SK-N-SH (cell line): ENCODE measurements around the gene APOBEC3H. TPM values are rescaled to one million over a fixed set of nuclear protein-coding genes. Genes with fewer than 3 reads are reported as not detected.

ENCODE experiments used
- CTCF ChIA-PET: fragments of 300-600, 350-600 bp; formaldehyde crosslinking; extraction: SDS; loops from one replicate; lab custom pipeline; 2021; lab: Yijun Ruan, JAX
- POLR2A ChIA-PET: fragments of 350-600 bp; sonication (Branson Sonifier 250); formaldehyde crosslinking; extraction: SDS; loops from one replicate; lab custom pipeline; 2020; ENCODE audit warnings: antibody characterized with exemption, inconsistent platforms; lab: Yijun Ruan, JAX
- DNase-seq: peaks from one replicate; pipeline ENCODE4 v3.0.0; 2012
- H2AFZ ChIP-seq: fragments of 200-600 bp; sonication (generic); 2 replicates; pipeline ENCODE4 v1.8.1; 2016; ENCODE audit warnings: antibody characterized with exemption, mild to moderate bottlenecking, low read depth
- H3F3A ChIP-seq: fragments of 200-600 bp; sonication (generic); replicated peaks from 2 replicates; pipeline ENCODE3; 2016; ENCODE audit warnings: antibody characterized with exemption, mild to moderate bottlenecking; ENCODE audit not compliant: insufficient read depth
- H3K27ac ChIP-seq, 2 experiments: fragments of 200-500 bp in 1 of 2; fragments of 200-600 bp in 1 of 2; sonication (Bioruptor generic) in 1 of 2; sonication (generic), shearing (Covaris generic) in 1 of 2; 2 replicates each; pipeline versions ENCODE4 v1.5.1 to v1.6.1; 2014 to 2016; ENCODE audit warnings: low read depth in 2 of 2, inconsistent platforms in 1 of 2, low read length in 1 of 2, mild to moderate bottlenecking in 1 of 2, mixed read lengths in 1 of 2
- H3K27me3 ChIP-seq: fragments of 200-600 bp; sonication (generic), shearing (Covaris generic); 2 replicates; pipeline ENCODE4 v1.6.1; 2016; ENCODE audit warnings: mixed run types; ENCODE audit not compliant: insufficient read depth
- H3K36me3 ChIP-seq, 2 experiments: fragments of 200-500 bp in 1 of 2; fragments of 200-600 bp in 1 of 2; sonication (Bioruptor generic) in 1 of 2; sonication (generic) in 1 of 2; replicated peaks in 1 of 2; 2 replicates each; pipeline versions ENCODE3 to v1.5.1; 2014 to 2016; ENCODE audit warnings: low read length in 1 of 2, mild to moderate bottlenecking in 1 of 2; ENCODE audit not compliant: insufficient read depth in 2 of 2, control insufficient read depth in 1 of 2
- H3K4me1 ChIP-seq, 2 experiments: fragments of 200-500 bp in 1 of 2; fragments of 200-600 bp in 1 of 2; sonication (Bioruptor generic) in 1 of 2; sonication (generic), shearing (Covaris generic) in 1 of 2; 2 replicates each; pipeline versions ENCODE4 v1.5.1 to v1.6.1; 2014 to 2016; ENCODE audit warnings: low read depth in 1 of 2, low read length in 1 of 2, mixed run types in 1 of 2; ENCODE audit not compliant: insufficient read depth in 2 of 2, control insufficient read depth in 1 of 2
- H3K4me2 ChIP-seq: fragments of 200-600 bp; sonication (generic), shearing (Covaris generic); 2 replicates; pipeline ENCODE4 v1.6.1; 2017; ENCODE audit warnings: mixed run types
- H3K4me3 ChIP-seq, 2 experiments: fragments of 200-500 bp in 1 of 2; fragments of 200-600 bp in 1 of 2; sonication (Bioruptor generic) in 1 of 2; sonication (generic), shearing (Covaris generic) in 1 of 2; 2 replicates each; pipeline versions ENCODE4 v1.5.1 to v1.8.1; 2014 to 2016; ENCODE audit warnings: low read depth in 2 of 2, inconsistent platforms in 1 of 2, low read length in 1 of 2, mild to moderate bottlenecking in 1 of 2, mixed read lengths in 1 of 2, moderate library complexity in 1 of 2
- H3K79me2 ChIP-seq: fragments of 200-600 bp; sonication (generic); 2 replicates; pipeline ENCODE4 v1.8.1; 2017; ENCODE audit warnings: mild to moderate bottlenecking; ENCODE audit not compliant: insufficient read depth
- H3K9ac ChIP-seq: fragments of 200-600 bp; sonication (generic); 2 replicates; pipeline ENCODE4 v1.6.1; 2017; ENCODE audit warnings: mixed run types
- H3K9me2 ChIP-seq: fragments of 200-600 bp; sonication (generic); 2 replicates; pipeline ENCODE4 v1.6.1; 2017; ENCODE audit warnings: mixed run types
- H3K9me3 ChIP-seq: fragments of 200-600 bp; sonication (generic); 2 replicates; pipeline ENCODE4 v1.6.1; 2017; ENCODE audit warnings: mixed run types, mild to moderate bottlenecking, moderate library complexity
- H4K20me1 ChIP-seq: fragments of 200-600 bp; sonication (generic); 2 replicates; pipeline ENCODE4 v1.6.1; 2017; ENCODE audit warnings: mild to moderate bottlenecking, mixed run types; ENCODE audit not compliant: insufficient read depth
- ELF1 ChIP-seq: IDR thresholded peaks from 2 replicates; pipeline ENCODE4 v1.4.0; 2012
- EP300 ChIP-seq, 2 experiments: IDR thresholded peaks; 2 replicates each; pipeline versions ENCODE4 v1.4.0 to v1.6.1; 2012; ENCODE audit warnings: borderline replicate concordance in 1 of 2, low read depth in 1 of 2, low read length in 1 of 2
- FOSL2 ChIP-seq: IDR thresholded peaks from 2 replicates; pipeline ENCODE4 v1.4.0; 2012; ENCODE audit warnings: low read depth, mild to moderate bottlenecking, moderate library complexity, borderline replicate concordance
- FOXJ3 ChIP-seq: sonication (generic); formaldehyde crosslinking; IDR thresholded peaks from 2 replicates; pipeline ENCODE4 v1.5.1; 2020; ENCODE audit warnings: mild to moderate bottlenecking, missing genetic modification reagents
- GABPA ChIP-seq: IDR thresholded peaks from 2 replicates; pipeline ENCODE4 v1.4.0; 2012; ENCODE audit warnings: low read depth, mild to moderate bottlenecking
- JUND ChIP-seq: IDR thresholded peaks from 2 replicates; pipeline ENCODE4 v1.4.0; 2012
- NFIC ChIP-seq: IDR thresholded peaks from 2 replicates; pipeline ENCODE4 v1.4.0; 2012; ENCODE audit warnings: borderline replicate concordance
- POLR2AphosphoS5 ChIP-seq: IDR thresholded peaks from 2 replicates; pipeline ENCODE4 v1.6.1; 2012; ENCODE audit warnings: low read depth, low read length
- RAD21 ChIP-seq: IDR thresholded peaks from 2 replicates; pipeline ENCODE4 v1.6.1; 2012; ENCODE audit warnings: mild to moderate bottlenecking, low read length
- RCOR1 ChIP-seq: fragments of 150-350 bp; IDR thresholded peaks from 2 replicates; pipeline ENCODE4 v1.6.1; 2017; ENCODE audit warnings: antibody characterized with exemption, low read length
- RXRA ChIP-seq: IDR thresholded peaks from 2 replicates; pipeline ENCODE4 v1.4.0; 2012; ENCODE audit warnings: low read depth, mild to moderate bottlenecking, borderline replicate concordance
- SIN3A ChIP-seq: IDR thresholded peaks from 2 replicates; pipeline ENCODE4 v1.6.1; 2012; ENCODE audit warnings: low read depth, mild to moderate bottlenecking, low read length, moderate library complexity, borderline replicate concordance
- SMC3 ChIP-seq: IDR thresholded peaks from 2 replicates; pipeline ENCODE4 v1.6.1; 2012; ENCODE audit warnings: low read depth, low read length, improper control_type of control experiment
- TAF1 ChIP-seq: IDR thresholded peaks from 2 replicates; pipeline ENCODE4 v1.6.1; 2012; ENCODE audit warnings: low read depth, mild to moderate bottlenecking, low read length, moderate library complexity, borderline replicate concordance
- TCF12 ChIP-seq: IDR thresholded peaks from 2 replicates; pipeline ENCODE4 v1.4.0; 2012
- YY1 ChIP-seq: IDR thresholded peaks from 2 replicates; pipeline ENCODE4 v1.4.0; 2012; ENCODE audit warnings: low read depth, mild to moderate bottlenecking
- WGBS: methylation state at CpG from one replicate; pipeline ENCODE4 v1.1.6; 2017; ENCODE audit warnings: low lambda C conversion rate; 5-methylcytosine and 5-hydroxymethylcytosine counted together
- polyA plus RNA-seq, 3 experiments: library from polyadenylated mRNA; depleted of rRNA; stranded (reverse); fragments of >200 nt; gene quantifications; 2 replicates each; pipeline ENCODE4 v1.2.3, GENCODE V29; 2012
- TF ChIP-seq, protein P1 (sequence below): IDR thresholded peaks from 2 replicates; pipeline ENCODE4 v1.4.0; 2012; ENCODE audit warnings: low read depth
- TF ChIP-seq, protein P2 (sequence below): IDR thresholded peaks from 2 replicates; pipeline ENCODE4; 2012
- TF ChIP-seq, protein P3 (sequence below): fragments of 150-350 bp; IDR thresholded peaks from 2 replicates; pipeline ENCODE4 v1.6.1; 2016; ENCODE audit warnings: mild to moderate bottlenecking, low read depth, low read length

APOBEC3H gene
- polyA plus RNA-seq, 1 of the 3 experiments (the other 2 are of a cell fraction) = 0.18 TPM

DNA sequence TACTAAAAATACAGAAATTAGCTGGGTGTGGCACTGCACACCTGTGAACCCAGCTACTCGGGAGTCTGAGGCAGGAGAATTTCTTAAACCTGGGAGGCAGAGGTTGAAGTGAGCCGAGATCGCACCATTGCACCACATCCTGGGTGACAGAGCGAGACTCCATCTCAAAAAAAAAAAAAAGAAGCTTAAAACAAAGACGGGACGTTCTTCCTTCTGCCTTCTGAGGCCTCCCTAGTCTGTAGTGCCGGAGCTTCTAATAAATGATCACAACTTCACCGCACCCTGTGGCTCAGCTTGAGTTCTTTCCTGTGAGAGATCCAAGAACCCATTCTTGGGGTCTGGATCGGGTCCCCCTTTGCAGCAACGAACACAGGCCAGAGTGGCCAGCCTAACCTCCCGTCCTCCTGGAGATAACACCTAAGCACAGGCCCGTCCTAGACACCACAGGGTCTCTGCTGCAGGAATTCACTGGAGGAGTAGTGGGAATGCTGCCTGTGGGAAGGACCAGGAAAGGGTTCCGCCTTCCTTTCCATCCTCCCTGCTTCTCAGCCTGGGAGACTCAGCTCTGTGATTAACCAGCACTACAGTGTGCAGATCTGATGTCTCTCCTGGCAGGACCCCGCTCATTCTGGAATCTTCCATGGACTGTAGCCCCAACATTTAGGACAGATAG lies 2.2 kb upstream of the APOBEC3H start:
- Histone ChIP-seq H3K9ac (no peak overlapping the region), H2AFZ (no peak overlapping the region), H3F3A (no peaks in the 10 kb centered on the region), H3K36me3 (no peaks in the 10 kb centered on the region), H4K20me1 (no peaks in the 10 kb centered on the region), H3K4me2 (no peak overlapping the region), H3K4me1 (no peaks in the 10 kb centered on the region; a peak in 1 of 4 replicates), H3K9me3 (no peaks in the 10 kb centered on the region), H3K4me3 (no peak overlapping the region), H3K79me2 (no peaks in the 10 kb centered on the region), H3K27ac (no peak overlapping the region), H3K27me3 (no peaks in the 10 kb centered on the region), H3K9me2 (no peaks in the 10 kb centered on the region)
- WGBS = 91% methylated on average over 8 of the region's 14 CpGs
- ChIA-PET CTCF (no interaction called here), POLR2A (no interaction called here)
- TF ChIP-seq ELF1 (no peak), YY1 (no peak)
- TF ChIP-seq, protein P1, sequence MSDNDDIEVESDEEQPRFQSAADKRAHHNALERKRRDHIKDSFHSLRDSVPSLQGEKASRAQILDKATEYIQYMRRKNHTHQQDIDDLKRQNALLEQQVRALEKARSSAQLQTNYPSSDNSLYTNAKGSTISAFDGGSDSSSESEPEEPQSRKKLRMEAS = no peak
- no peak for DNase-seq

DNA sequence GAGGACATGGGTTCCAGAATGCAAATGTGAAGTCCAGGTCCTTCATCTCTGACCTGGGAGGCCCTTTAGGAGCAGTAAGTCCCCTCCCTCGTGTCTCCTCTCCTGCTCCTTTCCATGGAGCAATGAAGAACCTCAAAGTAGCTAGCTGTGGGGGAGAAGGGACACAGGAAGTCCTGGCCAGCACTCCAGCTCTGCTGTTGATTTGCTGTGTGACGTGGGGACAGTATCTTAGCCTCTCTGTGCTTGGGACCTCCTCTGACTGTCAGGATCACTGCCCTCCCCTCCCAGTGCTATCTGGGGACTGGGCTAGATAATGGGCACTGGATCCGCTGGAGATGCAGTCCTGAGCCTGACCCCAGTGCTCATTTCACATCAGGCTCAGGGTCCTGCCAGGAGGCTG lies 1.1 kb upstream of the APOBEC3H start:
- ChIA-PET CTCF (no interaction called here), POLR2A (no interaction called here)
- TF ChIP-seq SIN3A = no peak
- TF ChIP-seq EP300 (IDR thresholded peaks at IDR 0.05; ENCODE audit: borderline replicate concordance in 1 of 2, low read depth in 1 of 2, low read length in 1 of 2) = no peak
- TF ChIP-seq TCF12 = no peak
- TF ChIP-seq, protein P2, sequence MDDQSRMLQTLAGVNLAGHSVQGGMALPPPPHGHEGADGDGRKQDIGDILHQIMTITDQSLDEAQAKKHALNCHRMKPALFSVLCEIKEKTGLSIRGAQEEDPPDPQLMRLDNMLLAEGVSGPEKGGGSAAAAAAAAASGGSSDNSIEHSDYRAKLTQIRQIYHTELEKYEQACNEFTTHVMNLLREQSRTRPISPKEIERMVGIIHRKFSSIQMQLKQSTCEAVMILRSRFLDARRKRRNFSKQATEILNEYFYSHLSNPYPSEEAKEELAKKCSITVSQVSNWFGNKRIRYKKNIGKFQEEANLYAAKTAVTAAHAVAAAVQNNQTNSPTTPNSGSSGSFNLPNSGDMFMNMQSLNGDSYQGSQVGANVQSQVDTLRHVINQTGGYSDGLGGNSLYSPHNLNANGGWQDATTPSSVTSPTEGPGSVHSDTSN = no peak
- TF ChIP-seq NFIC = no peak
- TF ChIP-seq RCOR1 = no peak
- no peak for TF ChIP-seq GABPA
- TF ChIP-seq FOSL2 = no peak
- no peak for TF ChIP-seq FOXJ3
- TF ChIP-seq RAD21 = no peak
- no peak for TF ChIP-seq JUND
- TF ChIP-seq, protein P1 = no peak
- TF ChIP-seq POLR2AphosphoS5 = no peak
- no peak for TF ChIP-seq TAF1
- TF ChIP-seq, protein P3, sequence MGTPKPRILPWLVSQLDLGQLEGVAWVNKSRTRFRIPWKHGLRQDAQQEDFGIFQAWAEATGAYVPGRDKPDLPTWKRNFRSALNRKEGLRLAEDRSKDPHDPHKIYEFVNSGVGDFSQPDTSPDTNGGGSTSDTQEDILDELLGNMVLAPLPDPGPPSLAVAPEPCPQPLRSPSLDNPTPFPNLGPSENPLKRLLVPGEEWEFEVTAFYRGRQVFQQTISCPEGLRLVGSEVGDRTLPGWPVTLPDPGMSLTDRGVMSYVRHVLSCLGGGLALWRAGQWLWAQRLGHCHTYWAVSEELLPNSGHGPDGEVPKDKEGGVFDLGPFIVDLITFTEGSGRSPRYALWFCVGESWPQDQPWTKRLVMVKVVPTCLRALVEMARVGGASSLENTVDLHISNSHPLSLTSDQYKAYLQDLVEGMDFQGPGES = no peak
- TF ChIP-seq SMC3 = no peak
- no peak for TF ChIP-seq YY1
- no peak for TF ChIP-seq RXRA
- Histone ChIP-seq H2AFZ (no peak overlapping the region), H3K4me1 (no peaks in the 10 kb centered on the region; a peak in 1 of 4 replicates), H3K4me3 (no peak overlapping the region), H3K4me2 (no peak overlapping the region), H3K9me3 (no peaks in the 10 kb centered on the region), H3K79me2 (no peaks in the 10 kb centered on the region), H3K27ac (no peak overlapping the region), H3K27me3 (no peaks in the 10 kb centered on the region), H3K9ac (no peak overlapping the region), H3K9me2 (no peaks in the 10 kb centered on the region), H4K20me1 (no peaks in the 10 kb centered on the region), H3K36me3 (no peaks in the 10 kb centered on the region), H3F3A (no peaks in the 10 kb centered on the region)
- WGBS = no CpG with 5 or more reads among the region's 3 CpGs
- no peak for DNase-seq
